GM13977 (cell line): ENCODE measurements around the gene SCAMP1.
"Not testable (repeated sequence)": the region's sequence is repeated elsewhere in the genome, so short reads cannot be mapped to it uniquely, and the experiment has no call there.

Experiments
- DNase-seq: peaks from one replicate; pipeline ENCODE4 v3.0.0; 2012; ENCODE audit warnings: low spot score
- in situ Hi-C: fragments of 300-500 bp; cut with MboI; formaldehyde crosslinking; loops from one replicate; pipeline ENCODE4 v1.12.0; 2022; ENCODE audit warnings: low sequenced_read_pairs, low pct_unique_long_range_greater_than_20kb, mixed read lengths, inconsistent platforms; ENCODE audit not compliant: unreplicated experiment
- TF ChIP-seq, protein P1 (sequence below): IDR thresholded peaks from 2 replicates; pipeline ENCODE4 v1.5.1; 2012; ENCODE audit warnings: mild to moderate bottlenecking, control low read depth; ENCODE audit not compliant: insufficient read depth; ENCODE audit errors: extremely low read depth, missing control alignments

SCAMP1 gene

DNA sequence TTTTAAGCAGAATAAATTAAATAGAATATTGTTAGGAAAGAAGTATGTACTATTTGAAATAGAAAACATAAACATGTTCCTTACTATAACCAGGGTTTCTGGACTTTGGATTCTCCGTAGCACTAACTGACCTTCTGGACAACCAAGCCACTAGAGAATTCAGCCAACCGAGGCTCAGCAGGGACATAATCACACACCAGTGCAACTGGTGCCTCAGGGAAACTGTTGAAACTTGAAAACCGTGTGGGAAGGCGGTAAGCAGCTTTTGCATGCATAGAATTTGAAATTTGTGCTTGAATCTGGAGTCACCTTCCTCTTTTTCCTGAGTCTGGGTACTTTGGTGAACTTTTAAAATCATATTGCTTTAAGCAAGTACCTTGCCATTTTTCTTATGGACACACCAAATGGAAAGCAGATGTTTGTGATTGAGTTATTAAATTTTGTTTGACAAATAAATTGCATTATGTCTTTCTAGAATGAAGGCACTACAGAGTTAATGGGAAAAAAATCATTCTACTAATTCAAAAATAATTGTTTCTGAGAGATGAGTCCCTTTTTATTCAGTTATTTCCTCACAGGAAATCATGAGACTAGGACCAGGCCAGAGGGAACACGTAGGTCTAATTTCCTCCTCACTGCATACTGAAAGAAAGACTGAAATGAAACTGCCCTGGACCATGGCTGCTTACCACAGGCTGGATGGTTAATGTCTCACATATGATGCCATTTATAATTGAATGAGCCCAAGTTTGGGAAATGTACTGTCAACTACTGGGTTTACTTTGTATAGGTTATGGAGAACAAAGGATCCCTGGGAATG, 20.6 kb upstream of the SCAMP1 start:
- in situ Hi-C loops, result no loop called here
- DNase-seq, result no peak
- TF ChIP-seq, protein P1, sequence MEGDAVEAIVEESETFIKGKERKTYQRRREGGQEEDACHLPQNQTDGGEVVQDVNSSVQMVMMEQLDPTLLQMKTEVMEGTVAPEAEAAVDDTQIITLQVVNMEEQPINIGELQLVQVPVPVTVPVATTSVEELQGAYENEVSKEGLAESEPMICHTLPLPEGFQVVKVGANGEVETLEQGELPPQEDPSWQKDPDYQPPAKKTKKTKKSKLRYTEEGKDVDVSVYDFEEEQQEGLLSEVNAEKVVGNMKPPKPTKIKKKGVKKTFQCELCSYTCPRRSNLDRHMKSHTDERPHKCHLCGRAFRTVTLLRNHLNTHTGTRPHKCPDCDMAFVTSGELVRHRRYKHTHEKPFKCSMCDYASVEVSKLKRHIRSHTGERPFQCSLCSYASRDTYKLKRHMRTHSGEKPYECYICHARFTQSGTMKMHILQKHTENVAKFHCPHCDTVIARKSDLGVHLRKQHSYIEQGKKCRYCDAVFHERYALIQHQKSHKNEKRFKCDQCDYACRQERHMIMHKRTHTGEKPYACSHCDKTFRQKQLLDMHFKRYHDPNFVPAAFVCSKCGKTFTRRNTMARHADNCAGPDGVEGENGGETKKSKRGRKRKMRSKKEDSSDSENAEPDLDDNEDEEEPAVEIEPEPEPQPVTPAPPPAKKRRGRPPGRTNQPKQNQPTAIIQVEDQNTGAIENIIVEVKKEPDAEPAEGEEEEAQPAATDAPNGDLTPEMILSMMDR, result no peak

DNA sequence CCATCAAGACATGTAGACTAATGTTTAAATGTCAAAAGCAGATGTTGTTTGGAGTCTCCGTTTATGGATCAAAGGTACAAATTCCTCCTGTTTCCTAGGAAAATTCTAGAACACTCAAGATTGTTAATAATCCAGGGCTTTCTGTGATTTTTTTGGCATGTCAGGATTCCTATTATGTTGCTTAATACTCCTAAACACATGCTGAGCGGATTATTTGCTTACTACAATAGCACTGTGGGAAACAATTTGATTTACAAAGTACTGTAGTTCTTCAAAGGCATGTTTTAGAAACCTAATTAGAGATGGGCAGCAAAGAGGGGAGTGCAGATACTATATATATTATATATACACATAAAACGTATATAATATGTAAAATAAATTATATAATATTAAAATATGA, 19.0 kb upstream of the SCAMP1 start:
- in situ Hi-C loops, result no loop called here
- no peak for DNase-seq

DNA sequence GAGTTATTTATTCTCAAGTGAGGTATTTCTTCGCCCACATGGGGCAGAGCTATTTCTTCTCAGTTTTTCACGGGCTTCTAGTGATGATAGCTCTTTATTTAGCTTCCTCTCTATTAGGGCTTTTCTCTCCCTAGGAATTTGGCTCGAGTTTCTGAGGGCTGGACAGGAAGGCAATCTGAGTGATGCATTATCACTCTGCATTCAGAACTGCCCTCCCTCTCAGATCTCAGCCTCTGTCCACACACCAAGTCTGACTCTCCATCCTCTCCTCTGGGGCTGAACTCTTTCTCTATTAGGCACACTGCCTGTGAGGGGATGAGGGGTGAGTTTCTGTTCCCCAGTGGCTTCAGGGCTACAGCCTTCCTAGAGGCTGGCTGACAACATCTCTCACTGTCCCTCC, 14.9 kb upstream of the SCAMP1 start:
- TF ChIP-seq, protein P1, result no peak
- DNase-seq, result no peak
- in situ Hi-C loops, result no loop called here

More for the DNA sequence above, 19.0 kb upstream of the SCAMP1 start:
- TF ChIP-seq, protein P1, result no peak

DNA sequence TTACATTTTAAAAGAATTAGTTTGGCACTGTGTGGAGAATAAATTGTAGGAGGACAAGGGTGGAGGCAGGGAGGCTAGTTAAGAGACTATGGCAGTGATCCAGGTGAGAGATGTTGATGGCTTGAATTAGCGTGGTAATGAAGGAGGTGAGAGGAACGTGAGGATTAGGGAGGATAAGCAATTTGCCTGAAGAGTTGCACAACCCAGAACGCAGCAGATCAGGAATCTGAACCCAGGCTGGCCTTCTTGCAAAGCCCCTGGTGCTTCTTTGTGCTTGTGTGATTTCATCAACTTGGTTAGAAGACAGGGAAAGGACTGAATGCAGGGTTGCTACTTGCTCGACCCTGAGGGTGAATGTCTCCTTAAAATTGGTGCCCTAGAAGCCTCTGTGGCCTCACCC, 6.9 kb upstream of the SCAMP1 start:
- no peak for DNase-seq
- TF ChIP-seq, protein P1, result no peak
- in situ Hi-C loops, result no loop called here

DNA sequence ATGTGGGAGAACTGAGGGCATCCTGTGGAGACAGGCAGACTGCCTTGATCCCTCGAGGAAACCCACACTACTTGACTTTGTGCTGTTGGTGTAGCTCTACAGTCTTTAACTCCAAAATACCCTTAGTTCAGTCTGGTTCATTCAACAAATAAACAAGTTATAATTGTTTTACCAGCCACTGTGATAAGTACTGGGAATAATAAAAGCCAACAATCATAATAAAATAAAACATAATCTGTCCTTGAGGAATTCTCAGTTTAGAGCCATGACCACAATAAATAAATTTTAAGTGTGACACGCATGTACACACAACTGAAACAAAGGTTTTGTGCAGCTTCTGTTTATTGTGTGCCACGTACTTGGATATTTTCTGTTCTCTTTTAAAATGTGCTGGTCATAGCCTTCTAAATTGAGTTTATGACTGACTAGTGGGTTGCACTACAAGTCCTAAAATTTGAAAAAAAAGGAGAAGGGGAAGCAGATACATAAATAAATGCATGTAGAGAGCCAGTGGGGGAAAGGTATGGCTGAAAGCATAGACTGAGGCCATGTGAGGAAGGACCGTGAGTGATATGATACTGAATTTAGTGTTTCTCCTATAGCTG, 6.2 kb upstream of the SCAMP1 start:
- in situ Hi-C loops, result no loop called here
- TF ChIP-seq, protein P1, result no peak
- DNase-seq, result no peak

DNA sequence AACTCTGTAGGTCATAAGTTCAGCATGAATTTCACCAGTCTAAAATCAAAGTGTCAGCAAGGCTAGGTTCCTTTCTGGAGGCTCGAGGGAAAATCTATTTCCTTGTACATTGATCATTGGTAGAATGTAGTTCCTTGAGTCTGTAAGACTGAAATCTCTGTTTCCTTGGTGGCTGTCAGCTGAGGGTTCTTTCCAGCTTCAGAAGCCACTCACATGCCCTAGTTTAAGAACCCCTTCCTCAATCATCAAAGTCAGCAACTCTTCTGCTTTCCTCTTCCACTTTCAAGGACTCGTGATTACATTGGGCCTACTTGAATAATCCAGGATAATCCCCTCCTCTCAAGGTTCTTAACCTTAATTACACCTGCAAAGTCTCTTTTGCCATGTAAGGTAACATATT, 4.9 kb upstream of the SCAMP1 start:
- TF ChIP-seq, protein P1, result no peak
- no peak for DNase-seq
- in situ Hi-C loops, result no loop called here

DNA sequence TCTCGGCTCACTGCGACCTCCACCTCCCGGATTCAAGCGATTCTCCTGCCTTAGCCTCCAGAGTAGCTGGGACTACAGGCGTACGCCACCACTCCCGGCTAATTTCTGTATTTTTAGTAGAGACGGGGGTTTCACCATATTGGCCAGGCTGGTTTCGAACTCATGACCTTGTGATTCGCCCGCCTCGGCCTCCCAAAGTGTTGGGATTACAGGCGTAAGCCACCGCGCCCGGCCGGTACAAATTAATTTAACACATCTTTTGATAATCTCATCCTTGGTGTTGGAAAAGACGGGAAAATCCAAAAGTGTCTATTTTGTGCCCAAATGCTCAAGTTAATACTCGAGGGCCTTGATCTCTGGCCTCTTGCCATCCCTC, 974 bp upstream of the SCAMP1 start:
- in situ Hi-C loops, DNase-seq: not testable (repeated sequence)
